GM10248 (cell line): ENCODE measurements around the gene SDSL.

ENCODE experiments used
- CTCF ChIA-PET: fragments of 300-600 bp; sonication (Branson Sonifier 250); formaldehyde crosslinking; extraction: SDS; loops from one replicate; lab custom pipeline; 2021; ENCODE audit warnings: antibody characterized with exemption; lab: Yijun Ruan, JAX
- POLR2A ChIA-PET: fragments of 350-650 bp; sonication (Branson Sonifier 250); formaldehyde crosslinking; extraction: SDS; loops from one replicate; lab custom pipeline; 2020; ENCODE audit warnings: antibody characterized with exemption; lab: Yijun Ruan, JAX
- DNase-seq: peaks from one replicate; pipeline ENCODE4 v3.0.0; 2012; ENCODE audit errors: extremely low spot score
- TF ChIP-seq, protein P1 (sequence below): IDR thresholded peaks from 2 replicates; pipeline ENCODE4 v1.5.1; 2012; ENCODE audit warnings: mild to moderate bottlenecking, low read depth; ENCODE audit errors: extremely low read depth, missing control alignments, control extremely low read depth

SDSL gene

GRCh38 chr12:113395119-113395518 is 27.1 kb upstream of the SDSL start:
- no peak for DNase-seq
- TF ChIP-seq, protein P1, sequence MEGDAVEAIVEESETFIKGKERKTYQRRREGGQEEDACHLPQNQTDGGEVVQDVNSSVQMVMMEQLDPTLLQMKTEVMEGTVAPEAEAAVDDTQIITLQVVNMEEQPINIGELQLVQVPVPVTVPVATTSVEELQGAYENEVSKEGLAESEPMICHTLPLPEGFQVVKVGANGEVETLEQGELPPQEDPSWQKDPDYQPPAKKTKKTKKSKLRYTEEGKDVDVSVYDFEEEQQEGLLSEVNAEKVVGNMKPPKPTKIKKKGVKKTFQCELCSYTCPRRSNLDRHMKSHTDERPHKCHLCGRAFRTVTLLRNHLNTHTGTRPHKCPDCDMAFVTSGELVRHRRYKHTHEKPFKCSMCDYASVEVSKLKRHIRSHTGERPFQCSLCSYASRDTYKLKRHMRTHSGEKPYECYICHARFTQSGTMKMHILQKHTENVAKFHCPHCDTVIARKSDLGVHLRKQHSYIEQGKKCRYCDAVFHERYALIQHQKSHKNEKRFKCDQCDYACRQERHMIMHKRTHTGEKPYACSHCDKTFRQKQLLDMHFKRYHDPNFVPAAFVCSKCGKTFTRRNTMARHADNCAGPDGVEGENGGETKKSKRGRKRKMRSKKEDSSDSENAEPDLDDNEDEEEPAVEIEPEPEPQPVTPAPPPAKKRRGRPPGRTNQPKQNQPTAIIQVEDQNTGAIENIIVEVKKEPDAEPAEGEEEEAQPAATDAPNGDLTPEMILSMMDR: no peak
- POLR2A ChIA-PET: interaction anchor here (0.5 kb wide), 1 partner anchor 12 kb away, joined by 10 read pairs; no protein-coding TSS in a partner anchor
- CTCF ChIA-PET: no interaction called here

DNA sequence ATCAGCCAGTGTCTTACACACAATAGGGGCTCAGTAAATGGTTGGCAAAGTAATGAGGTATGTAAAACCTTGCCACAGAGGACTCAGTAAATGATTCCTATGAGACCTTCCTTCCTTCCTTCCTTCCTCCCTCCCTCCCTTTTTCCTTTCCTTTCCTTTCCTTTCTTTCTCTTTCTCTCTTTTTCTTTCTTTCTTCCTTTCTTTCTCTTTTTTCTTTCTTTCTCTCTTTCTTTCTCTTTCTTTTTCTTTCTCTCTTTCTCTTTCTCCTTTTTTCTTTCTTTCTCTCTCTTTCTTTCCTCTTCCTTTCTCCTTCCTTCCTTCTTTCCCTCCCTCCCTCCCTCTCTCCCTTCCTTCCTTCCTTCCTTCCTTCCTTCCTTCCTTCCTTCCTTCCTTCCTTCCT is 26.0 kb upstream of the SDSL start:
- no peak for DNase-seq
- TF ChIP-seq, protein P1: no peak
- ChIA-PET CTCF (no interaction called here), POLR2A (no interaction called here)

DNA sequence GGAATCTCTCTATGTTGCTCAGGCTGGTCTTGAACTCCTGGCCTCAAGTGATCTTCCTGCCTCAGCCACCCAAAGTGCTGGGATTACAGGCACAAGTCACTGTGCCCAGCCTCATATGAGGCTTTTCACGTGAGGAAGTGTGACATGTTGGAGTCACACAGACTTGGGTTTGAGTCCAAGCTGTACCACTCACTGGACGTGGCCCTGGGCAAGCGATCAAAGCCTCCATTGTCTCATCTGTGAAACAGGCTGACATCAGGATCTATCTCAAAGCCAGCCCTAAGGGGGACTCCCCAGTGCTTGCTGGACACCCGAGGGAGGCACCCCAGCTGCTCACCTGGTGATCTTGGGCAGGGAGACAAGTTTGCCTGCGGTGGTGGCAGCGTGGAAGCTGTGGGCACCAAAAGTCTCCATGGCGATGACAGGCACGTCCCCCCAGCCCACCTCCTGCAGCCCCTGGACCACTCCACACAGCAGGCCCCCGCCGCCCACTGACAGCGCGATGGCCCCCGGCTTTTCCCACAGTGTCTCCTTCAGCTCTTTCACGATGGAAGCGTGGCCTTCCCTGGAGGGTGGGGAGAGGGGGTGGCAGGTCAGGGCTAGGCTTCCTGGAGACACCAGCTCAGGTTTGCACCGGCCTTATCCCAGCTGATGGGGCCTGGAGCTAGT is 25.2 kb upstream of the SDSL start:
- TF ChIP-seq, protein P1: no peak
- ChIA-PET CTCF (interaction anchor here (1.0 to 1.5 kb wide), 2 partner anchors 11 to 13 kb away, joined by 3 read pairs; no protein-coding TSS in a partner anchor), POLR2A (no interaction called here)
- no peak for DNase-seq

- TF ChIP-seq, protein P1: no peak
- CTCF ChIA-PET: interaction anchor here (1.0 to 1.5 kb wide), 2 partner anchors 11 to 12 kb away, joined by 3 read pairs; no protein-coding TSS in a partner anchor
Measured at GRCh38 chr12:113397497-113398197, 24.5 kb upstream of the SDSL start.

GRCh38 chr12:113398346-113399290 is 23.6 kb upstream of the SDSL start:
- DNase-seq: no peak
- POLR2A ChIA-PET: no interaction called here
- TF ChIP-seq, protein P1: no peak
- CTCF ChIA-PET: no interaction called here

More at GRCh38 chr12:113397497-113398197, 24.5 kb upstream of the SDSL start:
- no peak for DNase-seq
- POLR2A ChIA-PET: no interaction called here

DNA sequence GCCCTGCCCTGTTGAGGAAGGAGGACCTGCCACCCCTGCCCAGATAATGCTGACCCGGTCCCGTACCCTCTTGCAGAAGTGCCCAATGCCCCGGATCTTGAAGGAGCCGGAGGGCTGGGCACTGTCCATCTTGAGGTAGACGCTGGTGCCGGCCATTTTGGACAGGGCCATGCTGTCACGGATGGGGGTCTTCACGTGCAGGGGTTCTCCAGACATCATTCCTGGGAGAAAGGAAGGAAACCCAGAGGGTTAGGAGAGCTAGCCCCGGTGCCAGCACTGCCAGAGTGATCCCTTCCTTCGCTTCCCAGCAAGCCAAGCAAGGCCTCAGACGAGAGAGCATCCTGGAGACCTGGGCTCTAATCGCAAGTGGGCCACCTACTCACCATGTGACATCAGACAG is 22.7 kb upstream of the SDSL start:
- DNase-seq: no peak
- ChIA-PET CTCF (no interaction called here), POLR2A (no interaction called here)
- TF ChIP-seq, protein P1: no peak
